GM21786 (cell line): ENCODE results near the gene TYW1B.
A peak's percentile ranks its signal among the peaks of the same experiment; 100 is the strongest.
"Not testable (repeated sequence)": the region's sequence is repeated elsewhere in the genome, so short reads cannot be mapped to it uniquely, and the experiment has no call there.

ENCODE experiments used
- ATAC-seq: cut with Tn5 transposase; IDR thresholded peaks from one replicate; pipeline ENCODE4 v1.9.1; 2021; ENCODE audit not compliant: unreplicated experiment

Gene TYW1B

DNA sequence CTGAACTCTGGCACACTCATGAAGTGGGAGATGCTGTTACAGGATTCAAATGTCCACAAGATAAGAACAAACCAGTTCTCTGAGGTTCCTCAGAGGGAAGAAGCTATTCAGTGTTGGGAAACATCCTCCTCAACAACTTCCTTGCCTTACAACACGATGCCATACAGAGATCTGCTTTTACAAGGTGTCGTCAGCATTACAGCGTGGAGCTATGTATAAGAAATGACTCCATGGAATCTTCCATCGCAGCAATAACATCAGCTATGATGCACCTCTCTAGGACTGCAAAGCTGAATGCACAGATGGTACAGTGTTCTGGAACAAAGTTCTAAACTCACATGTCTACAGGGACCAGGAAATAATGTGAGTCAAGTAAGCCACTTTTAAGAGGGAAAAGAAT lies 122.3 kb downstream of the TYW1B start:
- ATAC-seq: not testable (repeated sequence)

DNA sequence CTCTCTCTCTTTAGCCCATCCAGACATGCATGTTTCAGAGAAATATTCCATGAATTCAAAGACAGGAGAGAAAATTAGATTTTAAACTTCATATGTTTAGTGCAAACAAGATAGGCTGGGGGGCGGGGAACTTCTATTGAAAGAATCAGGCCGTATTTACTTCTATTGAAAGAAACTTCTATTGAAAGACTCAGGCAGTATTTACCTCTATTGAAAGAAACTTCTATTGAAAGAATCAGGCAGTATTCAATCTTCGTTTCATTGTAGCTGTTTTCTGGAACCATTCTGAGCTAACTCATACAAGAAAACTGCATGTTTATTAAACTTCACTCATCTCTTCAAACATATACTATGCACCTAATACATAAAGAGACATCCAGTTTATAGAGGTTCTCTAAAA lies 123.1 kb downstream of the TYW1B start:
- no peak for ATAC-seq

DNA sequence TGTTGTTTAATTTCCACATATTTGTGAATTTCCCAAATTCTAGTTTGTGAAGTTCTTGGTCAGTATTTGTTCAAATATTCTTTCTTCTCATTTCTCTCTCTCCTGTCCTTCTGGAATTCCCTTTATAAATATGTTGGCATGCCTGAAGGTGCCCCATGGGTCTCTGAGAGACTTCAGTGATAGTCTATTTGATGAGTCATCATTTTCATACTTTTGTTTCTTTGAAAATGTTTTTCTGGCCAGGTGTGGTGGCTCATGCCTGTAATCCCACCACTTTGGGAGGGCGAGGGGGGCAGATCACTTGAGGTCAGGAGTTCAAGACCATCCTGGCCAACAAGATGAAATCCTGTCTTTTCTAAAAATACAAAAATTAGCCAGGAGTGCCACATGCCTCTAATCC lies 127.5 kb downstream of the TYW1B start:
- not testable (repeated sequence) for ATAC-seq

DNA sequence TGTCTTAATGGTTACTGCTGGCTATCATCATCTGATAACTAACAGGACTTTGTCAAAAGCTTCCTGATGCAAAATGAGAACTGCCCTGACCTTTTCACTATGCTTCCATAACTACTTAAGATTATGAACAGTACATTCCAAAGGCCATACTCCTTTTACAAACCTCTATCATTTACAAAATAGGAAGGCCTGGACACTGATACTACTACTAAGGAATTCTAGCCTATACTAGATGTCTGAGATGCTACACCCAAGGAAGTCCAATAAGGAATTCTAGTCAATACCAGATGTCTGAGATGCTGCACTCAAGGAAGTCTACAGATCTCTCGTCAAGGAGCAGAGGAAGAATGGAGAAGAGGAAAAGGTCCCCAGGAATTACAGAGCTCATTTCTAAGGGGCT lies 130.9 kb downstream of the TYW1B start:
- not testable (repeated sequence) for ATAC-seq

DNA sequence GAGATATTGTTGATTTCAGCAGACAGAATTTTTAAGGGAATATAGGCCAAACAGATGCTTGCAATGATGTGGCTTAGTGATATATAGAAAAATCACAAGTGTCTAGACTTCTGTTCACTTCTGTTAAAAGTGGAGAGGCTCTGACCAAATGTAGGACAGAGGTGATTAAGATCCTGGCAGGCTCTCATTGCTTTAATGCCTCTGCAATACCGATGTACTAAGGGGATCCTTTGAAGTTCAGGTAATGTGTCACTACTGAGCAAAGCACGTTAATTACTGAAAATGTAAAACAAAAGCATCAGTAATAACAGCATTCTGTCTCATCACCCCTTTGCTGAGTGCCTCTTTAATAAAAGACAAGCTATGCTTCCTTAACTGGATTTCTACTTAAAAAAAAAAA lies 131.4 kb downstream of the TYW1B start:
- ATAC-seq: not testable (repeated sequence)

DNA sequence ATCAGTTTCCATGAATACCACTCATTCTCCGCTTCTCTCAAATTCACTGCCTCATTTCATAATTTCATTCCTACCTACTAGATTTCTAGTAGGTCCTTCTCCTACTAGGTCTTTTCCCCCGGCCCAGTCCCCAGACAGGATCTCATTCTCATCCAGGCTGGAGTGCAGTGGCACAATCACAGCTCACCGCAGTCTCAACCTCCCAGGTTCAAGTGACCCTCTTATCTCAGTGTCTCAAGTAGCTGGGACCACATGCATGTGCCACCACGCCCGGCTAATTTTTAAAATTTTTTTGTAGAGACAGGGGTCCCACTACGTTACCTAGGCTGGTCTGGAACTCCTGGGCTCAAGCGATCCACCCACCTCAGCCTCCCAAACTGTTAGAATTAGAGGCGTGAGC lies 132.5 kb downstream of the TYW1B start:
- not testable (repeated sequence) for ATAC-seq

DNA sequence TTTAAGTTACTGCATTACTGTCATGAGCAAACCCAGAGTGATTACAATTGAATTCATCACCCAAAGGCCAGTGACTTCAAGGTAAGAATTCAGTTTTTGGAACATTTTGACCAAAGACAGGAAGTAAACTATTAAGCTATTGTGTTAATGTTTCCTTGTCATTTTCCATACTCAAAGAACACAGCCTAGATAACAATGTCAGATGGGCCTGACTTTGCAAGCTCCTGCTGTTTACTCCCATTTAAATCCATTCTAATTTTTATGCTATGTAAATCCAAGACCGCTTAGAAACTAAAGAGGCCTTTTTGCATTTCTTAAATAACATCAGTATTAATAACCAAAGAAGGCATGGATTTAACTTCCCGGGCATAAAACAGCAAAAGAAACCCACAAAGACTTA lies 136.6 kb downstream of the TYW1B start:
- ATAC-seq: not testable (repeated sequence)

DNA sequence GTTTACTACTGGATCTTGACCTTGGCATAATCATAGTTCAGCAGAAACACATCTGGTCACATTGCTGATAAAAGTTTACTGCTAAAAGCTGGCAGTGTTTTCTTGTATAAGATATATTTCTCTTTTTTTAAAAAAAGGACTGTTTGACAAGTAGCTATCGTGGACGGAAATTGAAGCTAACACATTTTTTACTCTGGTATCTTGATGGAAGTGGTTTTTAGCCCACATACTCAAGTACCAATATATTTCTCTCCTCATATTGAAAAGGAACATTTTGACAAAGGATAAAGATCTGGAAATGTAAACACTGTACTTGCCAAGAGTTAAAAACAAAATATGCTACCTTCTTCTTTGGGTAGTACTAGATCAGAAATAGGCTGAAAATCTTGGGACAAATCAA lies 137.8 kb downstream of the TYW1B start:
- not testable (repeated sequence) for ATAC-seq

DNA sequence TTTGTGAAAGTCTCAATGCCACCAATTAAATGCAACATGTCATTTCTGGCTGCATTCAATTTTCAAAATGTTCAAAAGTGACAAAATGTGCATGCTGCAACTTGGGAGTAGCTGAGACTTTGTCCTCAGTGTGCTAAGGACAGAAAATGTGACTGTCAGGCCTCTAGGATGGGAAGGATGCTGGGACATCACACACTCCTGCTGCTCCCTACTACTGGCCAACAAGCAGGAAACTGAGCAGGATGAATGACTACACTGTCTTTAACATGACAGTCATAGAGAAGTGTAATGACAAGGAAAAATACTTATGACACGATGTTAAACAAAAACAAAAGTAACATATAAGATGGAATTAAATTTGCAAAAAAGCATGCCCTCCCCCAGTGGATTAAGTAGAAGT lies 138.7 kb downstream of the TYW1B start:
- not testable (repeated sequence) for ATAC-seq

DNA sequence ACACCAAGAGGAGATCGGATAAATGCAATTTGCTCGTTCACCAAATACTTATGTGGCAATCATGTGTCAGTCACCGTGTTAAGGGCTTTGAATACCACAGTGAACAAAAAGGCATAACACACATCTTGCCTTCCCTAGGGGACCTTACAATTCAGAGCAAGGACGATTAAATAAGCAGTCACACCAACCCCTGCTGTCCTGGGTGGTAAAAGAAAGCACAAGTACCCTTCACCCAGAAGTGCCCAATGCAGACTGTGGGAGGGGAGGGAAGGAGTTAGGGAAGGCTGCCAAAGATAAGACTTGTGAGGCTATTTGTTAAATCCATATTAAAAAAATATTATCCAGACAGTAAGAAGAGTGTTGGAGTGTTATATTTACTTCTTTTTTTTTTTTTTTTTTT lies 146.8 kb downstream of the TYW1B start:
- not testable (repeated sequence) for ATAC-seq

DNA sequence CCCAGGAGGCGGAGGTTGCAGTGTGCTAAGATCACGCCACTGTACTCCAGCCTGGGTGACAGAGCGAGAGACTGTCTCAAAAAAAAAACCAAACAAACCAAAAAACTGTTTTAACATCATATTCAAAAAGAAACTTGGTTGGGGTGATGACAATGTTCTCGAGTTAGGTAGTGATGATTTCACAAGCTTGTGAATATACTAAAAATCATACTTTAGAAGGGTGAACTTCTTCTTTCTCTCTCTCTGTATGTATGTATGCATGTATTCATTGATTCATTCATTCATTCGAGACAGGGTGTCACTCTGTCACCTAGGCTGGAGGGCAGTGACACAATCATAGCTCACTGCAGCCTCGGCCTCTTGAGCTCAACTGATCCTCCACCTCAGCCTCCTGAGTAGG lies 151.1 kb downstream of the TYW1B start:
- peak; percentile 51 for ATAC-seq

DNA sequence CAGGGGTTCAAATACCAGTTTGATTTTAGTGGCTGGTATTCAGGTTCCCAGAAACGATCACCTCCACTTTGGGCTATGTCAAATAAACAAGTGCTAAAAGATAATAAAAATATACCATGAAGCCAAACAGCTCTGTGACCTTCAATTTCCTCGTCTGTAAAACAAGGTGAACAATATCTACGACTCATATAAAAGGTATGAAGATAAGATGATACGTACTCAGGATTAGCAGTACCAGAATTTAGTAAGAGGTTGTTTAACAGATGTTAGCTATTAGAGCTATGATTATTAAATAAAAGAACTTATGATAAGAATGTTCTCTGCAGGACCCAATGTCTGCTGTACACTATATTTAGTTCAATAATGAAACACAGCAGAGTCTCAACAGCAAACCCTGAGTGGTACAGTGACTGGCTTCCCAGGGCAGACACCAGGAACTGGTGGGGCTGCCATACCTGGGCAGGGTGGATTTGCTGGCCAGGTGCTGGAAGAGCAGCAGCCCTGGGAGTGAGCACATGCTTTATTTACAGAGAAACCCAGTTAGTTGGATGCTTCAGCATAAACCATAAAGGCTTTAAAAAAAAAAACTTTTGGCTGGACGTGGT lies 151.8 kb downstream of the TYW1B start:
- ATAC-seq: not testable (repeated sequence)

DNA sequence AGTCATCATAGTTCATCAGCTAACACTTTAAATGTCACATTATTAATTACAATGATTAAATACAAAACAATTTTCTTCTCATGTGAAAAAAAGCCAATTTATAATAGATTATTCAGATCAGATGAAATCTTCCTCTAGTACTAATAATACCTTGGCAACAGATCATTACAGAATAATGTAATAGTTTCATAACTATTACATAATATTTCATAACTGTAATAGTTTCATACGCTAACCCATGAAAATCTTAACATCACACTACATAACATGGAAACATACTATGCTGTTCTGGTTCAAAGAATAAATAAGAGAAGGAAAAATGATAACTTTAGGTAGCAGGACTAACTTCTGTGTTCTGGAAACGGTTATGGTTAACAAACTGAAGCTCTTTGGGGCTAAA lies 152.3 kb downstream of the TYW1B start:
- ATAC-seq: not testable (repeated sequence)

DNA sequence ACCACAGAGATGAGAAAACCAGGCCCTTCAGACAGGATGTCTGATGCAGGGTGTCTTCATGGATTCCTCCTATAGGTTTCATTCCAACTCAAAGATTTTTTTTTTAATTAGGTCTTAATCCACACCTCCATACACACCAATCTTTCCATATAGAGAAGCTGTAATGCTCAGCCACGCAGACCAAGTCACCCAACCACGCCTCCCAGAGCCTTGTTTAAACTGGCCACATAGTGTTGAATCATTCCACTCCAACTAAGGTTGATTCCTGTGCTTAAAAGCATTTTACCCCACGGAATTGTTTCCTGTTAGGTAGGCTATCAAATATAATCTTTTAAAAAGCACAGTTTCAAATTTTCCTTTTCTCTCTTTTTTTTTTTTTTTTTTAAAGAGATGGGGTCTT lies 153.6 kb downstream of the TYW1B start:
- no peak for ATAC-seq

DNA sequence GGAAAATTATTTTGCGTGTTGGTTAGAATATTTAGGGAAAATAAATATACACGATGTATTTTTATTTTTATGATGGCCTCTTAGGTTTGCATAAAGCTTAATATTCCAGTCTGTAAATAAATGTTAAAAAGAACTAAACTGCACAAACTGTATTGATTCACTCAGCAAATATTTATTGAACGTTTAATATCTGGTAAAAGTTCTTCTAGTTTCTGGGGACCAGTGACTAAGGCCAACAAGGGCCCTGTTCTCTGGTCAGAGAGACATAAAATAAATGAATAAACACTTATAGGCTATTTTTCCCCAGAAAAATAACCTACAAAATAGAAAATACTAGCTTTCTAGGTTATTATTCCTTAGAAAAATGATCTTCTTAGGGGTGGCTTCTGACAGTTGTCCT lies 157.2 kb downstream of the TYW1B start:
- not testable (repeated sequence) for ATAC-seq

DNA sequence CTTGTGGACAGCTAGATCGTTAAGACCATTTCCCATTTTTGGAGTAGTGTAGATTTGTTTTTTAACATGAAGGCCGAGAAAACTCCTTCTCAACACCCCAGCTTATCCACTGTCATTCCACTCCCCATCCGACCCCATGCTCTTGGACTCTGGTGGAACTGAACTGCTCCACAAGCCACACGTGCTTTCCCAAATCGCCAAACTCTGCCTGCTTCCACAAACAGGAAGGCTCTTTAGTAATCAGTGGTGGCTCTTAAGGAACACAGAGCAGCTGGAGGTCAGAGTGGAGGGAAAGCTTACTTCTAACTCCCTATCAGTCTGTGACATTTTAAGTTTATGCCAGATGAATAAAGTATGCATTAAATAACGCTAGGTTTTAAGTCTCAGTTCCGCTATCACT lies 159.6 kb downstream of the TYW1B start:
- ATAC-seq: not testable (repeated sequence)

DNA sequence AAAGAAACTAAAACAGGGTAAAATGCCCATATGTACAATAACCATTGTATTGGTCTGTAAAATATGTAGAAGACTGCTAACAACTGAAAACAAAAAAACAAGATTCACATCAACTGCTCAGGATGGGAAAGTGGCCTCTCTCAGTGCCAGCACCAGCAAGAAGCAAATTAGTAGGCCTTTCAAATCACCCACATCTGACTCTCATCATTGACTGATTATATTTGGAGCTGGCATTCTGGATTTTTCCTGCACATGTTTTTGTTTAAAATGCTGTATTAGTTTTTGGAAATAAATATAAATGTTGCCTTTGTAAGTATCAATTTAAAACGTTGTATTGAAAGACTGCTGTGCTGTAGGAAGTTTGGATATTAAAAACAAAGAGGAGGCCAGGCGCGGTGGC lies 161.0 kb downstream of the TYW1B start:
- ATAC-seq: not testable (repeated sequence)

DNA sequence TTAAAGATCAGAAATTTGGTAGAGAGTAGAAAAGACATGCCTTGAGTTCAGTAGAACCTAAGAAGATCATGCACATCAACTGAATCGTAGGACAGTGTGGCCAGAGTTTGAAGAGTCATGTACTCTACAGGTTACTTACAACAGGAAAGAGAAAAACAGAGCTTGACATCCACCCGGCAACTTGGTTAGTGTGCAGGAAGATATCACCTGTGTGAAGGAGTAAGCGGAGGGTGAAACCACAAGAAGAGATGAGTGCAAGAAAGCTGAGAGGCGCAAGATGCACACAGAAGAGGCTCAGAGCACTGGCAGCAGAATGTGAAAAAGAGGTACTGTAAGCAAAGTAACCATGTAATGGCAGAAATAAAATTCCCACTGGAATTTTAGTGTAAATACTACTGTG lies 179.4 kb downstream of the TYW1B start:
- ATAC-seq: not testable (repeated sequence)

DNA sequence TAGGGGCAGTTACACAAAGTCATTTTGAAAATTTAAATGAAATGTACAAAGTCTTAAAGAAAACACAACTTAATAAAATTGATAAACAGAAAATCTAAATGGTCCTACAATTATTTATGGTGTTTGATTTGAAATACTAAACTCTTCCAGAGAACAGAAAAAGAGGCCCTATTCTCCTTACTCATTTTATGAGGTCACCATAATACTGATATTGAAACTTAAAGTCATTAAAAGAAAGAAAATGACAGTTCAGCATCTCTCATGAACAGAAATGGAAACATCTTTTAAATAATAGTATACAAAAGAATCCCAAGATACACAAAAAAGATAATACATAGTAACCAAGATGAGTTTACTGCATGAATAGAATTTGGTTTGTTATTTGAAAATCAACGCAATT lies 184.3 kb downstream of the TYW1B start:
- ATAC-seq: not testable (repeated sequence)

DNA sequence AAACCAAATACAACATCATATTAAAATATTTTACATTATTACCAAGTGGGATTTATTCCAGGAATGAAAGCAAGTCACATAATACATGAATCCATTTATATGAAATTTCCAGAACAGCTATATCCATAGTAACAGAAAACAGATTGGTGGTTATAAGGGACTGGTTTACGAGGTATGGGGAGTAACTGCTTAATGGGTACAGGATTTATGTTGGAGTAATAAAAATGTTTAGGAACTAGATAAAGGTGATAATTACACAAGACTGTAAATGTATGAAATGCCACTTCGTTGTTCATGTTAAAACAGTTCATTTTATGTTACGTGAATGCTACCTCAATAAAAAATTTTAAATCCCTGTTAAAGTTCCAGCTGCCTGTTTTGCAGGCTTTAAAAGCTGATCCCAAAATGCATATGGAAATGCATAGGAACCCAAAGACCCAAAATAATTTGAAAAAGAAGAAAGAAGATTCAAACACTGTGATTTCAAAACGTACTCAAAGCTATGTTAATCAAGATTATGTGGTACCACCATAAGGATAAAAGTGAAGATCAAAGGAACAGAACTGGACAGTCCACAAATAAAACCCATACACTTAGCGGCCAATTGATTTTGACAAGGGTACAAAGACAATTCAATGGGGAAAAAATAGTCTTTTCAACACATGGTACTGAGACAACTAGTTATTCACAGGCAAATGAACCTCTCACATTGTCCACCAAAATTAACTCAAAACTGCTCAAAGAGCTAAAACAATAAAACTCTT lies 186.3 kb downstream of the TYW1B start:
- not testable (repeated sequence) for ATAC-seq

DNA sequence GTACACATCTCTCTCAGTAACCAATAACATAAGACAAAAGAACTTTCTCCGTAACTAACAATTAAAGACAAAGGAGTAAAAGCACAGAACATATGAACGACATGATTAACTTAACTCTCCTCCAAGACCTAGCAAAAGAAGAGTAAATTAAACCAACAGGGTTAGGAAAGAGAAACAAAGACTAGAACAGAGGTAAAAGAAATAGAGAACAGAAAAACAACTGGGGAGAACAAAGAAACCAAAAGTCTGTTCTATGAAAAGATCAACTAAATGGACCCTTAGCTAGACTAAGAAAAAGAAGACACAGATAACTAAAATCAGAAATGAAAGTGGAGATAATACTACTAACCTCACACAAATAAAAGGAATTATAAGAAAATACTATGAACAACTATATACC lies 187.3 kb downstream of the TYW1B start:
- peak; percentile 65 for ATAC-seq

DNA sequence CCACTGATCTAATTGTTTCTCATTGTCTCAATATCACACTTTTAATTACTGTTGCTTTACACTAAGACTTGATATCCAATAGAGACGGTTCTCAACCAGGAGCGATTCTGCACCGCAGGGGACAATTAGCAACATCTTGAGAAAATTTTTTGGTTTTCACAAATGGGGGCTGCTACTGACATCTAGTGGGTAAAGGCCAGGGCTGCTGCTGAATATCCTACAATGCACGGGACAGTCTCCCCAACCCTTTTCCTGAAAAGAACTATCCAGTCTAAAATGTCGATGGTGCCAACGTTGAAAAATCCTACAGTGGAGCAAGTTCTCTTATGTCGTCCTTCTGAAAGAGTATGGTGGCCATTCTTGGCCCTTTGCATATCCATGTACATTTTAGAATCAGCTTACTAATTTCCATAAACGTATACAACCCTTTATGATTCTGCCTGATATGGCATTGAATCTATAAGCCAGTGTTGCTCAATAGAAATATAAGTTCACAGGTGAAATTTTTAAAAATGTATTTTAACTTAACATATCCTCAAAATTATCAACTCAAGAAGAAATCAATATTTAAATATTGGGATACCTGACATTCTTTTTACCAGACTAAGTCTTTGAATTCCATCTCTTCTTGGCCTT lies 192.6 kb downstream of the TYW1B start:
- not testable (repeated sequence) for ATAC-seq
